VCaP (cell line): ENCODE data around the gene TMEM120A.

Experiments used
- H3K27ac ChIP-seq: fragments of 450-650 bp; 2 replicates; pipeline ENCODE4 v1.5.1; 2017
- CTCF ChIP-seq: fragments of 450-650 bp; conservative IDR thresholded peaks from 2 replicates; pipeline ENCODE4 v1.5.1; 2017; ENCODE audit warnings: mild to moderate bottlenecking, moderate library complexity

The TMEM120A gene

GRCh38 chr7:75987026-75987804 lies 7.2 kb downstream of the TMEM120A start:
- no peak overlapping the region for H3K27ac ChIP-seq
- no peak for TF ChIP-seq CTCF

GRCh38 chr7:75986147-75986781 lies 8.1 kb downstream of the TMEM120A start:
- no peak for TF ChIP-seq CTCF
- H3K27ac ChIP-seq, result no peak overlapping the region

GRCh38 chr7:75985518-75986146 lies 8.8 kb downstream of the TMEM120A start:
- no peak for TF ChIP-seq CTCF

DNA sequence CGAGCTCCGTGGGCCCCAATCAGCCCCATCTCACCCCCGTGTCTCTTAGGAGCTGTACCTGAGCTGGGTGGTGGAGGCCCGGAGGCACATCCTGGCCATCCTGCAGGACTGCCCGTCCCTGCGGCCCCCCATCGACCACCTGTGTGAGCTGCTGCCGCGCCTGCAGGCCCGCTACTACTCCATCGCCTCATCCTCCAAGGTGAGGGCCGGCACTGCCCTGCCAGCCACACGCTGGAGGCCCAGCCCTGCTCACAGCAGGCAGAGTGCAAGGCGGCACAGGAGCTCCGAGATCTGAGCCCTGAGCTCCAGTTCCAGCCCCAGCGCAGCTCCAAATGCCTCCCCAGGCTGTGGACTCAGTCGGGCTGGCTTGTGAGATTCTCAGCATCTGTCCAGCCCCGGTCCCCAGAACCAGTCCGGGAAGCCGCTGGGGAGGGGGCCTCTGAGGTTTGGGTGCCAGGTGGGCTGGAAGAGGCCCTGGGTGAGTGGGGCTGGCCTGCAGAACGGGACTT lies 9.3 kb downstream of the TMEM120A start:
- no peak overlapping the region for H3K27ac ChIP-seq
- TF ChIP-seq CTCF, result no peak

More at GRCh38 chr7:75985518-75986146, 8.8 kb downstream of the TMEM120A start:
- H3K27ac ChIP-seq, result no peak overlapping the region

DNA sequence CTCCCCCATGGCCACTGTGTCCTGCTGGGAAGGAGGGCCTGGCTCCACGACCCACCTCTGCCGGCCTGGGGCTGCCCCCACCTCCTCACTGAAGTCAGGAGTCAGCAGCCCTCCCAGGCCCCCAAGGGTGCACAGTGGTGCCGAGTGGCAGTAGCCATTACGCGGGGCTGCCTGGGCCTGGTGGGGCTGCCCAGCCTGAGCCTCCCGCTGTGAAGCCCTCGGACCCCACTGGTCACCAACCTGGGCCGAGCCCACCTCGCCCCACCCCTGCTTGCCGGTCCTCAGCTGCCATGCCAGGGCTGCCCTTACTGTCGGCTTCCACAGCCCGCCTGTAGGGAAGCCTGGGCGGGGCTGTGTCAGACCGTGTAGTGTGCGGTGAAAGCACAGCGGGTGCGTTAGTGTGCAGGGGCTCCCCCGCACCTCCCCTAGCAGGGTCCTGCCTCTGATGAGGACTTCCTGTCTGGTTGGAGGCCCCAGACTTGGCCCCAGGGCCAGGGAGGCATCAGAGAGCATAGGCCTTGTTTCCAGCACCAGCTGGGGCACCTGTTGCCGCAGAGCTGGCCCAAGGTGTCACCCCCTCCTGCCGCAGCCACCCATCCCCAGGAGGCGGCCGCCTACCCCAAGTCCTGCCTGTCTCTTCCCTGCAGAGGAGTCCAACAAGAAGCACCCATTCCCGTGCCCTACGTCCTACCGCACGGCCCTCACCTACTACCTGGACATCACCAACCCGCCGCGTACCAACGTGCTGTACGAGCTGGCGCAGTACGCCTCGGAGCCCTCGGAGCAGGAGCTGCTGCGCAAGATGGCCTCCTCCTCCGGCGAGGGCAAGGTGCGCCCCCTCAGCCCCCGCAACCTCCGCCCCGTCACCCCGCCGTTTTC lies 10.0 kb downstream of the TMEM120A start:
- H3K27ac ChIP-seq, result no peak overlapping the region
- no peak for TF ChIP-seq CTCF

DNA sequence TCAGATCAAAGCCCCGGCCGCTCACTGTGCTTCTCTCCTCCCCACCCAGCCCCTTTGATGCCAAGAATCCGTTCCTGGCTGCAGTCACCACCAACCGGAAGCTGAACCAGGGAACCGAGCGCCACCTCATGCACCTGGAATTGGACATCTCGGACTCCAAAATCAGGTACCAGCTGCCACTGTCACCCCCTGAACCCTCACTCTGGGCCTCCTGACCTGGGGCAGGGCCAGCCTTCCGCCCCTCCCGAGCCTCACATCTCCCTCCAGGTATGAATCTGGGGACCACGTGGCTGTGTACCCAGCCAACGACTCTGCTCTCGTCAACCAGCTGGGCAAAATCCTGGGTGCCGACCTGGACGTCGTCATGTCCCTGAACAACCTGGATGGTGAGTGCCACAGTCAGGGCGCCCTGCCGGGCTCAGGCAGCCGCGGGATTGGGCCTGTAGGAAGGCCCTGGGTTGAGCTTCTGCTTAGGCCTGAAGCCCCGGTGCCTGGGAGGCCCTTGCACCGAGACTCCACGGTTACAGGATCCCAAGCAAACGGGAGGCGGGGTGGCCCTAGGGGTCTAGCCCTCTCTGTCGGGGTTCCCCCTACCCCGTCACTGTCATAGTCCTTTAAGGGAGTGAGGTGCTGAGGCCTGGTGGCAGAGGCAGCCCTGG lies 10.8 kb downstream of the TMEM120A start:
- H3K27ac ChIP-seq, result no peak overlapping the region
- no peak for TF ChIP-seq CTCF
